ENCODE measurements around the gene JOSD1.

JOSD1 gene

DNA sequence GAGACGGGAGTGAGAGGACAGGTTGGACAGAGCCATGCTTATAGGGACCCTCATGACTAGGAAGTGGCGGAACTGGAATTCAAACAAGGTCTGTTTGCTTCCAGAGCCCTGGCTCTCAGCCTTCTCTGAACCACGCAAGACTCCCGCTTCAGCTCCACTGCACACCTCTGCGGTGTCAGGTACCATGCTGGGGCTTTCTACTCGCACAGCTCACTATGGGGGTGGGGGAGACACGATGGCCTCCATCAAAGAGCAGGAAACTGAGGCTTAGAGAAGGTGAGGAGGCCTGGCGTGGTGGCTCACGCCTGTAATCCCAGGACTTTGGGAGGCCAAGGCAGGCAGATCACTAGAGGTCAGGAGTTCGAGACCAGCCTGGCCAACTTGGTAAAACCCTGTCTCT lies 40.8 kb upstream of the JOSD1 start:
- no peak overlapping the region for H3K4me3 ChIP-seq (ENCODE audit: low read depth, low read length)

DNA sequence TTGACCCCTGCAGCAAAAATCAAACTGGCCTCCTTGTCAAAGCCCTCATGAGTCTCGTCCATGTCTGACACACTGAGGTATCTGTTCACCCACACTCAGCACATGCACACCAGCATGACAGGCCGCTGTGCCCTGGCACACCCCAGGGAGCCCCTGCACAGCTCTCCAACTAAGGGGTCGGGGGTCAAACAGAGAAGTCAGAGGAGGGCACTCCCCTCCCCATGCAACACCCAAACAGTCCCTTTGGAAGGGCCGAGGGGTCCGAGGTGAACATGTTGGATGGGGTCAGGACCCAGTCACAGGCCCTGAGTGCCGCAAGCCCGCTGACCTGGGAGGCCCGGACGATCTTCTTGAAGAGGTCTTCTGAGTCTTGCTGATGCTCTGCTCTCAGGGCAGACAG lies 40.4 kb upstream of the JOSD1 start:
- TF ChIP-seq, protein P1, sequence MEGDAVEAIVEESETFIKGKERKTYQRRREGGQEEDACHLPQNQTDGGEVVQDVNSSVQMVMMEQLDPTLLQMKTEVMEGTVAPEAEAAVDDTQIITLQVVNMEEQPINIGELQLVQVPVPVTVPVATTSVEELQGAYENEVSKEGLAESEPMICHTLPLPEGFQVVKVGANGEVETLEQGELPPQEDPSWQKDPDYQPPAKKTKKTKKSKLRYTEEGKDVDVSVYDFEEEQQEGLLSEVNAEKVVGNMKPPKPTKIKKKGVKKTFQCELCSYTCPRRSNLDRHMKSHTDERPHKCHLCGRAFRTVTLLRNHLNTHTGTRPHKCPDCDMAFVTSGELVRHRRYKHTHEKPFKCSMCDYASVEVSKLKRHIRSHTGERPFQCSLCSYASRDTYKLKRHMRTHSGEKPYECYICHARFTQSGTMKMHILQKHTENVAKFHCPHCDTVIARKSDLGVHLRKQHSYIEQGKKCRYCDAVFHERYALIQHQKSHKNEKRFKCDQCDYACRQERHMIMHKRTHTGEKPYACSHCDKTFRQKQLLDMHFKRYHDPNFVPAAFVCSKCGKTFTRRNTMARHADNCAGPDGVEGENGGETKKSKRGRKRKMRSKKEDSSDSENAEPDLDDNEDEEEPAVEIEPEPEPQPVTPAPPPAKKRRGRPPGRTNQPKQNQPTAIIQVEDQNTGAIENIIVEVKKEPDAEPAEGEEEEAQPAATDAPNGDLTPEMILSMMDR (IDR thresholded peaks at IDR 0.05; ENCODE audit: borderline replicate concordance, insufficient read depth, low read depth, low read length): no peak
- no peak overlapping the region for H3K4me3 ChIP-seq (ENCODE audit: low read depth, low read length)

More for the DNA sequence above, 40.8 kb upstream of the JOSD1 start:
- TF ChIP-seq, protein P1 (IDR thresholded peaks at IDR 0.05; ENCODE audit: borderline replicate concordance, insufficient read depth, low read depth, low read length): no peak

DNA sequence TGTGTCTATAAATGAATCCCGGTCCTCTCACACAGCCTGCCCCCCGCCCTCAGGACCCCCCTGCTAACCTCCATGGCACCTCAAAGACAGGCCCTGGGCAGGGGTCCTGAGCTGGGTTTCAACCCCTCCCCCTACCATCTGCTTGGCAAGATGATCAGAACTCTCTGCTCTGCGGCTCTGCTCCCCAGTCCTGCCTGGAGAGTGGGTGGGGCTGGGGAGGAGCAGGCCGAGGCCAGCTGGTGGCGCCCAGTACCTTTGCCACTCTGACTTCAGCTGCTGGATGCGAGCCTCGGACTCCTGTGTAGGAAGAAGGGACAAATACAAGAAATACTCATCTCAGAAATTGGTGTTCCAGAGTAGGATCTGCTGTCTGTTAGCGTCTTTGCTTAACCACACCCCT lies 40.0 kb upstream of the JOSD1 start:
- H3K4me3 ChIP-seq (ENCODE audit: low read depth, low read length): no peak overlapping the region
- TF ChIP-seq, protein P1 (IDR thresholded peaks at IDR 0.05; ENCODE audit: borderline replicate concordance, insufficient read depth, low read depth, low read length): no peak

DNA sequence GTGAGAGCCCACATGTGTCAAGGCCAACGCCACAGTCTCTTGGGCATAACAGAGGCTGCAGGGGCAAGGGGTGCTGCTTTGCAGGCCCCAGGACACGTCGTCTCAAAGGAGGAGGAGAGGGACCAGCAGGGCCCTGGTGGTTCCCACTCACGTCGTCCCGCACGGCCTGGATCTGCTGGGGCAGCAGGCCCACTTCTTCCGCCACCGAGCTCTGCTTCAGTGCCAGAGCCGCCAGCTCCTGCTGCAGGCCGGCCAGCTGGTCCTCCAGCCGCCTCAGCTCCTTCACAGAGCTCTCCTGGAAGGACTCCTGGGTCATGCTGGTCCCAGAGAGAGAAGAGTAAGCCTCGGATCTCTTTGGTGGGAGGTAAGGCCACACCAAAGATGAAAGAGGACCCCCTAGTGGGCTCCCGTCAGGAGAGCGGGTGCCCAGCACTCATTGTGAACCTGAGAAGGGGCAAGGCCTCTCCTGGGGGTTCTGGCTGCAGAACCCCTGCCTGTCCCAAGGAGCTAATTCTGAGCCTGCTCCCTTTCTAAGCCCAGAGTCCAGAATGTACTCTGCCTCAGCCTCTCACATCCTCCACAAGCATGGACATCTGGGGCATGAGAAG lies 39.5 kb upstream of the JOSD1 start:
- no peak overlapping the region for H3K4me3 ChIP-seq (ENCODE audit: low read depth, low read length)
- TF ChIP-seq, protein P1 (IDR thresholded peaks at IDR 0.05; ENCODE audit: borderline replicate concordance, insufficient read depth, low read depth, low read length): no peak

DNA sequence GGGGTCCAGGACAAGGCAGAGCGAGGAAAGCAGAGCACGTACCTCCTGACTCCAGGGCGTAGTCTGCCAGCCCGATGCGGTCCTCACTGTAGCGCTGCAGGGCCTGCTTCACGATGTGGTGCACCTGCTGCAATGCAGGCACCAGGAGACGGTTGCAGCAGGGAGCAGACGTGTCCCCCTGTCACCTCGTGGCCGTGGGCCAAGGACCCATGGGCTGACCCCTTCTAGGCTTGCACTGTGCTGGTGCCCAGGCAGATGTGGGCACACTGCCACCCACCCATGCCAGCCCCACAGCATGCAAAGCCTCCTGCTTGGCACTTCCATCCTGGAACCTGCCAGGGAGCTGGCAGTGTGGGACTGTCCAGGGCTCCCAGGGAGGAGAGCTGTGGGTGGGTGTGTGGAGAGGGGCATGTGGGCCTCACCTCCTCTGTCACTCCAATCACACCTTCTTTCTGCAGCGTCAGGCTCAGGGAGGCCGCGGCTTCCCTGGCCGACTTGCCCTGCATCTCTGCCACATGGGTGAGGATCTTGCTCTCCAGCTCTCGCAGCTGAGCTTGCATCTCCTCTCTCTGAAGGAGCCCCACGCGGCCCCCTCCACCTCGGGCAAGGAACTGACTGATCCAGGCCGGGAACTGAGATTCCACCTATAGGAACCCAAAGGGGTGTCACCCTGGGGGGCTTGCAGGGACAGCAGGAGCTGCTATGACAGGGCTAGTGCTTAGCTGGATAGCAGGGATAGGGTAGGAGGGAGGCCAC lies 38.7 kb upstream of the JOSD1 start:
- no peak overlapping the region for H3K4me3 ChIP-seq (ENCODE audit: low read depth, low read length)
- TF ChIP-seq, protein P1 (IDR thresholded peaks at IDR 0.05; ENCODE audit: borderline replicate concordance, insufficient read depth, low read depth, low read length): no peak

DNA sequence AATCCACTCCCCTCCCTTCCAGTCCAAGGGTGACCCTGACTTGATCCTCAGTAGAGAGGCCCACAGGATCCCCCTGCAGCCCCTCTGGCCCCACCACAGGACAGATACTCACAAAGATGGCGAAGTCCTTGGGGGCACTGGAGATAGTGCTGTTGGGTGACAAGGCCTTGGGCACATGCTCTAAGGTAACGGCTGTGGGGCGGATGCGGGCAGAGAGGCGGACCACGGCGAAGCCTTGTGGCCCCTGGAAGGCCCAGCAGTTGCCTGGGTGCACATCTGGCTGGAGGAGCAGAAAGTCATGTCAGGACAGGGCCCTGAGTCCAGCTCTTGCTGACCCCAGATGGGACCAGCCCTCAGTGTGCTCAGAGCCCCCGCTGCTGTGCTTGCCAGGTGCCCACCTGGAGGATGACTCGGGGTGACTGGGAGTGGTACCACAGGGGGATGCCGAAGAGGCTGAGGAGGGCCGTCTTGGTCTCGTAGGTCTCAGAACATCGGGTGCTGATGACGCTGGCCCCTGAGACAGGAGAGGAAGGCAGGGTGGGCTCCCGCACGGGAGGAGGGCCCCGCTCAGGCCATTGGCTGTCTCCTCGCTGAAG lies 37.8 kb upstream of the JOSD1 start:
- H3K4me3 ChIP-seq (ENCODE audit: low read depth, low read length): no peak overlapping the region
- TF ChIP-seq, protein P1 (IDR thresholded peaks at IDR 0.05; ENCODE audit: borderline replicate concordance, insufficient read depth, low read depth, low read length): no peak

Measured in GM12875 (cell line).